ENCODE measurements around the gene LYRM4.

LYRM4 gene

GRCh38 chr6:5150551-5151075 lies 110.1 kb downstream of the LYRM4 start:
- no peak overlapping the region for H2AFZ ChIP-seq (ENCODE audit: low read depth, low read length)
- H3K27ac ChIP-seq (ENCODE audit: low read length), result no peak overlapping the region
- H3K9me3 ChIP-seq (ENCODE audit: insufficient read depth, low read length), result no peaks in the 10 kb centered on the region
- no peak overlapping the region for H3K4me3 ChIP-seq (ENCODE audit: low read length)
- H3K9ac ChIP-seq (ENCODE audit: low read length), result no peak overlapping the region
- TF ChIP-seq CTCF (IDR thresholded peaks at IDR 0.05; ENCODE audit: low read depth, low read length) (no peak), EZH2phosphoT487 (IDR thresholded peaks at IDR 0.05; ENCODE audit: low read depth) (no peak)
- no peaks in the 10 kb centered on the region for H4K20me1 ChIP-seq (ENCODE audit: insufficient read depth, low read length)
- no peaks in the 10 kb centered on the region for H3K27me3 ChIP-seq (ENCODE audit: low read depth, low read length)
- no peak overlapping the region for H3K4me2 ChIP-seq (ENCODE audit: low read length)
- H3K79me2 ChIP-seq (ENCODE audit: low read length), result no peaks in the 10 kb centered on the region
- no peaks in the 10 kb centered on the region for H3K36me3 ChIP-seq (replicated peaks; ENCODE audit: low read depth, low read length)
- peaks cover 7% of the 10 kb centered on the region for H3K4me1 ChIP-seq (ENCODE audit: low read length)

- Histone ChIP-seq H3K4me1 (ENCODE audit: low read length) (peaks cover 7% of the 10 kb centered on the region), H2AFZ (ENCODE audit: low read depth, low read length) (no peak overlapping the region), H3K27ac (ENCODE audit: low read length) (no peak overlapping the region), H3K9ac (ENCODE audit: low read length) (no peak overlapping the region), H4K20me1 (ENCODE audit: insufficient read depth, low read length) (no peaks in the 10 kb centered on the region), H3K36me3 (replicated peaks; ENCODE audit: low read depth, low read length) (no peaks in the 10 kb centered on the region), H3K79me2 (ENCODE audit: low read length) (no peaks in the 10 kb centered on the region), H3K4me2 (ENCODE audit: low read length) (no peak overlapping the region), H3K9me3 (ENCODE audit: insufficient read depth, low read length) (no peaks in the 10 kb centered on the region), H3K27me3 (ENCODE audit: low read depth, low read length) (no peaks in the 10 kb centered on the region), H3K4me3 (ENCODE audit: low read length) (no peak overlapping the region)
- no peak for TF ChIP-seq CTCF (IDR thresholded peaks at IDR 0.05; ENCODE audit: low read depth, low read length)
These were observed 110.9 kb downstream of the LYRM4 start for GRCh38 chr6:5149891-5150290.

- TF ChIP-seq EZH2phosphoT487 (IDR thresholded peaks at IDR 0.05; ENCODE audit: low read depth) (no peak), CTCF (IDR thresholded peaks at IDR 0.05; ENCODE audit: low read depth, low read length) (no peak)
- H2AFZ ChIP-seq (ENCODE audit: low read depth, low read length), result no peak overlapping the region
- H3K4me3 ChIP-seq (ENCODE audit: low read length), result no peak overlapping the region
- no peaks in the 10 kb centered on the region for H3K79me2 ChIP-seq (ENCODE audit: low read length)
- H3K27me3 ChIP-seq (ENCODE audit: low read depth, low read length), result no peaks in the 10 kb centered on the region
- no peak overlapping the region for H3K9ac ChIP-seq (ENCODE audit: low read length)
- no peaks in the 10 kb centered on the region for H3K36me3 ChIP-seq (replicated peaks; ENCODE audit: low read depth, low read length)
- H3K4me1 ChIP-seq (ENCODE audit: low read length), result peaks cover 7% of the 10 kb centered on the region
- no peak overlapping the region for H3K27ac ChIP-seq (ENCODE audit: low read length)
- peak overlapping the region; percentile 32 for H3K4me2 ChIP-seq (ENCODE audit: low read length)
- H4K20me1 ChIP-seq (ENCODE audit: insufficient read depth, low read length), result no peaks in the 10 kb centered on the region
- H3K9me3 ChIP-seq (ENCODE audit: insufficient read depth, low read length), result no peaks in the 10 kb centered on the region
These were observed 111.5 kb downstream of the LYRM4 start for GRCh38 chr6:5149159-5149704.

GRCh38 chr6:5146398-5146797 lies 114.4 kb downstream of the LYRM4 start:
- Histone ChIP-seq H3K9ac (ENCODE audit: low read length) (no peak overlapping the region), H3K4me2 (ENCODE audit: low read length) (no peak overlapping the region), H2AFZ (ENCODE audit: low read depth, low read length) (no peak overlapping the region), H3K36me3 (replicated peaks; ENCODE audit: low read depth, low read length) (no peaks in the 10 kb centered on the region), H3K27me3 (ENCODE audit: low read depth, low read length) (no peaks in the 10 kb centered on the region), H3K79me2 (ENCODE audit: low read length) (no peaks in the 10 kb centered on the region), H3K4me3 (ENCODE audit: low read length) (no peak overlapping the region), H3K9me3 (ENCODE audit: insufficient read depth, low read length) (no peaks in the 10 kb centered on the region), H3K27ac (ENCODE audit: low read length) (no peak overlapping the region), H4K20me1 (ENCODE audit: insufficient read depth, low read length) (0 out of 2 replicates have a peak, but pooled peaks cover 3% of the 10 kb centered on the region), H3K4me1 (ENCODE audit: low read length) (peaks cover 7% of the 10 kb centered on the region)
- TF ChIP-seq EZH2phosphoT487 (IDR thresholded peaks at IDR 0.05; ENCODE audit: low read depth), result no peak
- no peak for TF ChIP-seq CTCF (IDR thresholded peaks at IDR 0.05; ENCODE audit: low read depth, low read length)
